IPS DF 19.7 (cell line): Measurements from ENCODE around the gene ST6GALNAC4.

Experiments used
- DNase-seq: peaks from one replicate; pipeline ENCODE4 v3.0.0-alpha.2; 2013; ENCODE audit warnings: low read depth, low spot score

The ST6GALNAC4 gene

DNA sequence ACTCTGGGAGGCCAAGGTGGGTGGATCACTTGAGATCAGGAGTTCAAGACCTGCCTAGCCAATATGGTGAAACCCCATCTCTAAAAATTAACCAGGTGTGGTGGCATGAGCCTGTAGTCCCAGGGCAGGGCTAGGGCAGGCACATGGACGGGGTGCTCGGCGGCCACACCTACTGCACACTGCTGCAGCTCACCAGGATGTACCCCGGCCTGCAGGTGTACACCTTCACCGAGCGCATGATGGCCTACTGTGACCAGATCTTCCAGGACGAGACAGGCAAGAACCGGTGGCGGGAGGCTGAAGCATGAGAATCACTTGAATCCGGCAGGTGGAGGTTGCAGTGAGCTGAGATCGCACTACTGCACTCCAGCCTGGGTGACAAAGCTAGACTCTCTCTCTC lies 3.2 kb downstream of the ST6GALNAC4 start:
- no peak for DNase-seq

DNA sequence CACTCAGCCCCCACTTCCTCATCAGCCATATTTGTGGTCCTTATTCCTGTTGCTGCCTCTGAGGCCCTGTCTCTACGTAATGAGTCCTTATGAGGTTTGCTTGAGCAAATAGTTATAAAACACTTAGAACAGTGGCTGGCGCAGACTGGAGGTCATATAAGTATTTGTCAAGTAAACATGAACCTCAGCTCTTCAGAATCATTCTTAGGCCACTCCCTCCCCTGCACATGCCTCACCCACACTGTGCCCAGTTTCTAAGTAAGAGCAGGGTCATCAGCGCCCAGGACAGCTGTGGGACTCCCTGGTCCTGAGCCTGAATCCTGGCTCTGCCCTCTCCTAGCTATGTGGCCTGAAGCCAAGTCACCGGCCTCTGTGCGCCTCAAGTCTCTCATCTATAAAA lies 4.0 kb downstream of the ST6GALNAC4 start:
- DNase-seq: no peak

DNA sequence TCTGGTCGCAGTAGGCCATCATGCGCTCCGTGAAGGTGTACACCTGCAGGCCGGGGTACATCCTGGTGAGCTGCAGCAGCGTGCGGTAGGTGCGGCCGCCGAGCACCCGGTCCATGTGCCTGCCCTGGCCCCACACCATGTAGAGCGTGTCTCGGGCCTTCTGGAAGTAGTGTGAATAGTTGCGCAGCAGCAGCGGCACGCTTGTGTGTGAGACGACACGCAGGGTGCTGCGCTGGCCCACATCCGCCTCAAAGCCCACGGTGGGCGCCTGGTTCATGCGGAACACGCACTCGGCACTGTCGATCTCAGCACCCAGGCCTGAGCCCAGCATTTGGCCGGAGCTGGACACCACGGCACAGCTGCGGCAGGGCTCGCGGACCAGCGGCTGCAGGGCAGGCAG lies 4.5 kb downstream of the ST6GALNAC4 start:
- DNase-seq: no peak

DNA sequence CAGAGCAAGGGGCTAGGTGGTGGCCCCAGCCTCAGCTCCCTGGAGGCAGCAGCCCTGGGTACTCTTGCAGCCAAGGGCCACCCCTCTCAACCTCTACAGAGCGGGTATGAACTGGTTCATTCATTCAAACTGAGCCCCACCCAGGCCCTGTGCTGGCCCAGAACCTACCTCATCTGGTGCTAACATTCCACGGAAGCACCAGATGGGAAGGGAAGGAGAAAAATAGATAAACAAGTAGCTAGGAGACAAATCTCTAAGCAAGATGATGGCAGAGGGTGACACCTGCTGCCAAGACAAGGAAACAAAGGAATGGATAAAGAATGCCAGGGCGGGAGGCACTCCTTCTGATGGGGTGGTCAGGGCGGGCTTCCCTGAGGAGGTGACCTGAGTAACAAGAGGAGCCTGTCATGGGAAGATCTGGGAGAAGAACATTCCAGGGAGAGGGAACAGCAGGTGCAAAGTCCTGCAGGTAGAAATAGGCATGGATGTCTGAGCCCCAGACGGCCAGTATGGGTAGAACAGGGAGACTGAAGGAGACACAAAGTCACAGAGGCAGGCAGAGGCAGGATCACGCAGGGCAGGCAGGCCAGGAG lies 6.1 kb downstream of the ST6GALNAC4 start:
- DNase-seq: no peak

DNA sequence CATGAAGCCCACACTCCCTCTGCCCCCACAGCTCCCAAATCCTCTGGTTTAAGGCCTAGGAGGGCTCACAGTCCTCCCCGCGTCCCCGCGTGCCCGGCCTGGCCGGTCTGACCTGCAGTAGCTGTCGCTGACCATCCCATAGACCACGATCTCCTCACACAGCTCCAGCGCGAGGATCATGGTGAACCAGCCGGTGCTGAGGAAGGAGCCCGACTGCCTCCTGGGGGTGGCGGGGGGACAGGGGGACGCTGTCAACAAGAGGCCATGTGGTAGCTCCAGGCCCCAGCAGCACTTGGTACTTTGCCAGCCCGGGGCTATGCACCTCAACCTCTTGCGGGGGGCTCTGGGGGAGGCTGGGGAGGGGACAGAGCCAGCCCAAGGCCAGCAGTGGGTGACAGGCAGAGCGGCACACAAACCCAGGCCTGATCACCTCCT lies 7.0 kb downstream of the ST6GALNAC4 start:
- no peak for DNase-seq

DNA sequence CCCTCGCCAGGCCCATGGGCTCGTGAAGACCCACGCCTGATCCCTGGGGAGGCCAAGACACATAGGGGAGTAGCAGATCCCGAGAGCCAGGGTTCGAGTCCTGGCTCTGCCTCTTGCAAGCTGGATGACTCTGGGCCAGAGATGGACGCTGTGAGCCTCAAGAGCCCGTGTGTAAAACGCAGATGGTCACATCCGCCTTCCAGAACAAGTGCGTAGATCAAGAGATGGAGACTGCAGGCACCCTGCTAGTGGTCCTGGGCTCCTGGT lies 8.2 kb downstream of the ST6GALNAC4 start:
- DNase-seq: no peak

DNA sequence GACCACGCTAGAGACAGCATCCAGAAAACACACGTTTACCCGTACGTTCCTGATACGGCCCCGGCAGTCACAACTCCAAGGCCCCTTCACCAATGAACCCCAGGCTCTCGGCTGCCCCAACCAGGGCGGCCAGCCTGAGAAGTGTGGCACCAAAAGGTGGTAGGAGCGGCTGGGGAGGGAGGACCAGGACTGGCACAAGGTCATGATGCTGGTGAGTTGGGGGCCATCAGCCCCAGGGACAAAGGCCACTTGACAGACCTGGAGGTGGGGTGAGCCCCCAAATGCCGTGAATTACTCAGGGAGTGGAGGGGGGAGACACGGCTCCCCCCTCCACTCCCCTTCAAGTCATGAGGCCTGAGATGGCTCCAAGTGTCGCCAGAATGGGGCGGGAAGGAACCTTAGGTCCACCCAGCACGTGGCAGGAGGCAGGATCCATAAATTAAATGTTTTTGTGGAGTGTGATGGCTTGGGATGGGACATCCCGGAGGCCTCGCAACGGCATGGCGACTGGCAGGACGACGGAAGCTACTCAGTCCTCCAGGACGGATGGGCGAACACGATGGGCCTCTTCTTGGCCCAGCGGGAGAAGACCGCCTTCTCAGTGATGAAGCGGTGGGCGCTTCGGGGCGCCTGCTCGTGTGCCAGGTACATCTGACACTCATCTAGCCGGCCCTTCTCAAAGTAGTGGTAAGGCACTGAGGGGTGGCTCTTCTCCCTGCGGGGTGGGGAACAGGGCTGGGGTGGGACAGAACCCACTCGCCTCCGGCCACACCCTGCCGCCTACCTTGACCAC lies 8.8 kb downstream of the ST6GALNAC4 start:
- DNase-seq: no peak

DNA sequence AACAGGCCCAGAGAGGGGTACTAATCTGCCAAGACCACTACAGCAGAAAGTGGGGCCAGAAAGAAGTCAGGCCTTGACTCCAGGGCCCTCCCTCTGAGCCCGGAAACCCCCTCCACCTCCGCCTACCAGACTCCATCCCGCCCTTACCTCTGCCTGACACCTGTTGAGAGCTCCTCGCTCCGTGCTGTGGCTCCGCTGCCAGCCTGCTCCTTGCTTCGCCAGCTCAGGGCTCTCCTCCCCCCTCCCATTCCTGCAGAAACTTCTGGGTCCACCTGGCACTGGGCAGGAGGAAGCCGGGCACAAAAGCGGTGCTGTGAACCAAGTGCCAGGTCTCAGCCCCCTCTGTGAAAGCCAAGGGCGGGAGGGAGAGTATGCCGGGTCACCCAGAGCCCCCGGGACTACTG lies 11.1 kb downstream of the ST6GALNAC4 start:
- DNase-seq: no peak

DNA sequence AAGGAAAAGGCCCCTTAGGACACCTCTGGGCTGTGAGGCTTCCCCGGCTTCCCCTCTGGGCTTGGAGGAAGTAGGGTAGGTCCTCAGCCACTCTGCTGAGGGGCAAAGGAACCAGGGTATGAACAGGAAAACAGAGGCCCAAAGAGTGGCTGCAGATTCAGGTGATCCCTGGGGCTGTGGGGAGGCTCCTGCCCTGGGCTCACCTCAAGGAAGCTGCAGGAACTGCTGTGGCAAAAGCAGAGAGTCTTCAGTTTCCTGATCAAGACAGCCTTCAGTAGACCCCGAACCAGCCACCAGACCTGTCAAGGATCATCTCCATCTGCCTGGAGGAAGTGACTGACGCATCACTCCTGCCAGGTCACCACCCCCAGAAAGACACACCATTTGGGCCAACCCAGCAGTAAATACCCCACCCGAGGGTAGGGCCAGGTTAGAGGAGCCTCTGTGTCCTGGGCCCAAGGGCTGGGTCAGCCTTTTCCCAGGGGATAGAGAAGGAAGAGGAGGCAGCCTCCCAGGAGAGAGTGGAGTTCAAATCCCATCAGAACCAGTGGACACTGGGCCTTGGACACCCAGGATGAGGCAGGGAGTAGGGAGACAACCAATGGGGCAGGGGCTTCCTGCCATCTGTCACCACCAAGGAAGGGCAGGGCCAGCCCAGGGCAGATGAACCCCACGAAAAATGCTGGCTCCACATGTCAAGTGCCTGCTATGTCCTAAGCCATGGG lies 11.7 kb downstream of the ST6GALNAC4 start:
- DNase-seq: no peak

DNA sequence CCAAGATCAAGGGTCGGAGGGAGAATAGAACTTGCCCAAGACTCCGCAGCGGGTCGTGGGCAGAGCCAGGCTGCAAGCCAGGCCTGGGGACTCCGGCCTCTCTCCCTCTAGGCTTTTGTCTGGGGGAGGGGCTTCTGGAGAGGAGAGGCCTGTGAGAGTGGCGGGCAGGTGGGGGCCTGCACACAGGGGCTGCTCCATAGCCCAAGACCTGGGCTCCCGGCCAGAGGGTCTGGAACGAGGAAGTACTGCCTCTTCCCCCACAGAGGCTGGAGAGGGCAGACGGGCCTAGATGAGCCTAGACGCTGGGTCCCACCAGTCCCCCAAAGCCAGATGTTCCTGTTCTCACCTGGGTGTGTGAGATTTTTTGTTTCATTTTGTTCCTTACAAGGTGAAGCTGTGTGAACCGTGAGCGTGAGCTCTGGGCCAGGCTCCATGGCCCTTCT lies 12.3 kb downstream of the ST6GALNAC4 start:
- DNase-seq: no peak

DNA sequence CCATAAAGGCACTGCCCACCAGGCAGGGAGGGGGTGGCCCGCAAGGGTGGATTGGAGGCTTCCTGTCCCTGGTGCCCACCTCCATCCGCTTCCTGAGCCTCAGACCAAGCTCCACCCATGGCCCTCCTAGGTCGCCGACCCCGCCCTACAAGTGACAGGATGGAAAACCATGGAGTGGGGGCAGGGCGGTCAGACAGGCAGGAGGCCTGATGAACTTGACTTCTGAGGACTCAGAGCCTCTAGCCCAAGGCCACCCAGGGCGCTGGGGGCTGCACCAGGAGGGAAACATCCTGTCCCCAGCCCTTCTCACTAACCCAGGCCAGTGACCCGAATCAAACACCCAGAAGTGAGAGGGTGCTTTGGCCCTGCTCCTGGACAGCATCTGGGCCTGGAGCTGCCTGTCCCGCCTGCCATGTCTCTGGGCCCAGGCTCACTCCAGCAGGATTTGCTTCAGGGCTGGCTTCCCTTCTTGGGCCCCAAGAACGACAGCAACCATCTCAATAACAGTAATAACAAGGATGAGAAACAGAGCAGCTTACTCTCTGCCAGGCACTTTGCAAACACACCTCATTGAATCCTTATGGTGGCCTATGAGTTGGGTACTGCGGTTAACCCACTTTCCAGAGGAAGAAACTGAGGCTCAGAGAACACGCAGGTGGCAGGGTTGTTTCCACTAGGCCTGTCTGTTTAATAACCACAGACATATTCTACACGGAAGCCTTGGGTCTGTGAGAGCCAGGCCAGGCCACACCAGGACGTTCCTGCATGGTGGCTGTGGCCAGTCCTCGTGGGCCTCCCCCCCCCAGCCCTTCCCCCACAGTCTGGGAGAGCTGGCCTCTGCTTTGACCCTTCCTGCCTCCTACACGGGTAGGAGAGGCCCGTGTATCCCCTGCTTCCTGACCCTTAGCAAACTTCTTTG lies 13.0 kb downstream of the ST6GALNAC4 start:
- no peak for DNase-seq

DNA sequence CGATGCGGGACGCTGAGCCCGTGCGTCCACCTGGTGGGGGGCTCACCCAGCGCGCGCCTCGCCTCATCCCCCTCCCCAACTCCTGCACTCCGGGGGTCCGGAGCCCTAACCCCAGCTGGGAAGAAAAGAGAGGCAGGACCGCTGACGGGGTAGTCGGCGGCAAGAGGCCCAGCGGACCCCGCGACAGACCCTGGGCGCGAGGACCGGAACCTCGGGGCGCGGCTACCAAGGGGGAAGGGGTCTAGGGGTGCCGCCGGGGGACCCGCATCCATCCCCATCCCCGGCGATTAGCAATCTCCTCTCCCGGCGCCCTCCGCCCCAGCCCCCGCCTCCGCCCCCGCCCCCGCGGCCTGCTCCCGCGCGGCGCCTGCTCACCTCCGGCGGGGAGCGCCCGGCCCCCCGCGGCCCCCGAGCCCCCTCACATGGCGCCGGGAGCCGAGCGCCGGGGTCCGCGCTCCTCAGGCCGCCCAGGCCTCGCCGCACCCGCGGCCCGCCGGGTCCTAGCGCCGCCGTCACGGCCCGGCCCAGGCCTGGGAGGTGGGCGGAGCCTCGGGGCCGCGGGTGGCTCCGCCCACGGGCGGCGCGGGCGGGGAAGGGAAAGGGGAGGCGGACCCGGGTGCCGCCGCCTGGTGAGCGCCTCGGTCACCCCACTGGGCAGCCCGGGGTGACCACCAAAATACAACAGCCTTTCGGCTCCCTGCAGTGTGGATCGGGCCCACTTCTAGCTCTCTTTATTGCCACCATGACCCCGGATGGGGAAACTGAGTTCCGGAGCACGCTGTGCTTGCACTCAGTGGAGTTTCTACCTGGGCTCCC lies 17.5 kb downstream of the ST6GALNAC4 start, which contains the start of gene ST6GALNAC6:
ST6GALNAC6 (minus strand) TSS at position 476 of the 816 bp plus-strand sequence. CDS start 1,622 bp downstream, outside the sequence.
- no peak for DNase-seq

DNA sequence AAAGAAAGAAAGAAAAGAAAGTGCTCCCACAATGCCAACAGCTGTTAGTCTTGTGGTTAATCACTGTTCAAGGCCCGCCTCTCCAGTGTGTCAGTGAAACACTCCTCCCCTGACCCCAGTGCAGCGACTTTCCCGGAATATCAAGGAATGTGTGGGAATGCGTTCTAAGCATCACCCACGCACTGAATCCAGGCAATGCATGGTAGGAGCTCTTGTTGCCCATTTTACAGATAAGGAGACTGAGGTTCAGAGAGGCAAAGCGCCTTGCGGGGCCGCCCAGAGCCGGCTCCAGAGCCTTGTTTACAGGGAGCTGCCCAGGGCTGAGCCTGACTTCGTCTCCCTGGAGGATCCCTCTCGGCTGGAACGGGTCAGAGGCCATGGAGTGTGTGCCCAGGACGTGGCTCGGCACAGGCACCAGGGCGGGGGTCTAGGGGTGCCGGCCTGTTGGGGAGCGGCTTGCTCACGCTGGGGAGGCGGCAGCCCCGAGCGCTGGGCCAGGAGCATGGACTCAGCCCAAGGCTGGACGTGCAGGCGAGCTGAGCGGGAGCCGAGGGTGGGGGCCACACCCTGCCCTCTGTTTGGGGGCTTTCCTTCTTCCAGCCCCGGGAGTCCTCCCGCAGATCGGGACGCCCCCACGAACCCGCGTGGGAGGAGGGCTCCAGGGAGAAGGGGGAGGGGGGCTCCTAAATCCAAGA lies 18.3 kb downstream of the ST6GALNAC4 start:
- no peak for DNase-seq

DNA sequence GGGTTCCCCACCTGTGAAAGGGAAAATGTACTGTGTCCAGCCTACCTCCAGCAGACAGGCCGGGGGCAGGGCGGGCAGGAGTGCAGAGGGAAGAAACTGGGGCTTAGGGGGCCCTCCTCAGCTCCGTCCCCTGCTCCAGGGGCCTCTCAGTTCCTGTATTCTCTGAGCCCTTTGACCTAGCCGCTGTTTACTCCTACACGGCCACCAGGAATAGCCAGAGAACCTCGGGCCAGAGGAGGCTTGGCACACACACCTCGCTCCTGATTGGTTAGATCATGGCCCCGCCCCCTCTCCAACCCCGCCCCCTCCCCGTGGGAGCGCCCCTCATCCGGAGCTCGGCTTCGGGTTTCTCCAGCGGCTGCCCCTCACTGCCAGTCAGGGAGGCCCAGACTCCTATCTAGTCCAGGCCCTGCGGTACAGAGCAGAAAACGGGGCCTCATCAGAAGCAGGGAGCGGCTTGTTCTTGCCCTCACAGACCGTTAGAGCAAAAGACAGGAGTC lies 19.6 kb downstream of the ST6GALNAC4 start:
- peak; percentile 54 for DNase-seq

DNA sequence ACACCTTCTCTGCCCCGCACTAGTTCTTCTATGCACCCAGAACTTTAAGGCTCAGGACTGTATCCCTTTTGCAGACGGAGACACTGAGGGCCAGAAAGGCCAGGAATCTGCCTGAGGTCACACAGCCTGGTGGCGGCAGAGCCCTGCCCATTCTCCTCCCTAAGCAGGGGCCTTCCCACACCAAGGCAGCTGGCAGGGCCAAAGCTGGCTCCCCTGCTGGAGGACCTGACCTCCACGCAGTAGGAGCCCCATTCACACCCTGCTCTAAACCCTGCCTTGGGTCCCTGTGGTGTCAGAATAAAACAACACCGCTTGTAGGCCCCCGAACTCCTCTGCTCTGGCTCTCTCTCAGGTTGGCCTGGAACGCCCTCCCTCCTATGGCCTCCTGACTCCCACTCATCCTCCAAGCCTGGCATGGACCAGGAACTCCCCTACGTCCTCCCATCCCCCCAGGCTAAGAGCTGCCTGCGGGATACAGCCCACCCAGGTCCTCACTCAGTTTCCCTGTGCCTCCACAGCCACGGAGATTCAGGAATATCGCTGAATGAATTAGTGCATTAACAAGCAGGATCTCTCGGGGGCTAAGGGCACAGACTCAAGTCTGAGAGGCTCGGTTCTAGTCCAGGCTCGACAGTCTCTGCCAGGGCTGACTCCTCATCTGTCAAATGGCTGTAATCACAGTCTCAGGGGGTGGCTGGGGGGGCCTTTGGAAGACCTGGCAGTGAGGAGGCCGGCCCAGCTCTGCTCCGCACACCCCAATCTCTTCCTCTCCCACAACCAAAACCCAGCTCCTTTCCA lies 20.2 kb downstream of the ST6GALNAC4 start:
- no peak for DNase-seq

DNA sequence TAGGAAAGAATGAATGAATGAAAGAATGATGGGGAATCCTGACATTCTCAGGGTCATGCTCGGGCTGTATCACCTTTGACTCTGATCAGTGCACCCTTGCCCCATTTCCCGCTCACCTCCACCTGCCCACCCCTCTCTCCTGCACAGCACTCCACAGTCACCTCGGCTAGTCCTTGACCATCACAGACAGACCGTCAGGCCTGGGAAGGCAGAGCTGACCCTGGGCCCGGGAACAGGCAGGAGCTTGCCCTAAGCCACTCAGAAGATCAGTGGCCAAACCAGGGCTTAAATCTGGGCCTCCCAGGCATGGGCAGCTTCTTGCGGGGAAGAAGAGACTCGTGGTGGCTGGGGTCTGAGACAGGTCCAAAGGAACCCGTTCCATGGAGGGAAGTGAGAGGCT lies 21.0 kb downstream of the ST6GALNAC4 start:
- DNase-seq: no peak

DNA sequence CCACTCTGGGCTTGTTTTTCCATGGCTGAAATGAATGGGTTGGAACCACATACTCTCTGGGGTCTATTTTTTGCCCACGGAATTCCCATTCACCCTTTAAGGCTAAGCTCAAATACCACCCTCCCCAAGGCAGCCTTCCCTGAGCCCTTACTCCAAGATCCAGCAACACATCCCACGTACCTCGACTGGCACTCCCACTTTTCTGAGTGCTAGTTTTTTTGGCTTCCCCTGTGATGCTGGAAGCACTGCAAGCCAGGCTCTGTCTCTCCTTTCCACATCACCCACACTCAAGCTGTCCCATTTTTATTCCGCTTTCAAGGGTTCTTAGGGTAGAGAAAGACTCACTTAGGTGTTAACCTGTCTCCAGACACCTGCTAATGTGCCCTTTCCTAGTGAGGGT lies 23.4 kb downstream of the ST6GALNAC4 start:
- no peak for DNase-seq

DNA sequence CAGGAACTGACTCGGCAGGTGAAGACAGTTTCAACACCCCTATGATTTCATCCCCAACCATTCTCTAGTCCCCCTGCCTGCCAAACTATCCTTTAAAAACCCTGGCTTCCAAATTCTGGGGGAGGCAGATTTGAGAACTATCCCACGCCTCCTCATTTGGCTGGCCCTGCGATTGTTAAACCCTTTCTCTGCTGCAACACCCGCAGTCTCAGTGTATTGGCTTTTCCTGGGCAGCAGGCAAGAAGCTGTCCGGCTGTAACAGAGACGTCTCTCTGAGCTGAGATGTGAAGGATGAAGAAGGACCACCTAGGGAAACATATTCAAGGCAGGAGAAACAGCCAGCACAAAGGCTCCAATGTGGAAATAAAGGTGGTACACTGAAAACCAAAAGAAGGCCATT lies 24.0 kb downstream of the ST6GALNAC4 start:
- no peak for DNase-seq

DNA sequence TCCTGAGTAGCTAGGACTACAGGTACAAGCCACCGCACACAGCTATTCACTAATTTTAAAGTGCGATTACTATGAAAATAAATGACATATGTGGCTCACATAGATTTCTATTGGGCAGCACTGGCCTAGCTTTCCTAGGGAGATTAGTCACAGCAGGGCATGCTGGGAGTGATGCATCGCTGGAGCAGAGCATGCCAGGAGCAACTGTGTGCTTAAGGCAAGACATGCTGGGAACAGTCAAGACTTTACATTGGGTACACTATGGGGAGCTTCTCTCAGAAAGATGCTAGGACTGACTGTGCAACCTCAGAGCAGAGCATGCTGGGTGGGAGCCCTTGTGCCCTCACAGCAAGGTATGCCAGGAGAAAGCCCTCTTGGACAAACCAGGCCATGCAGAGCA lies 26.8 kb downstream of the ST6GALNAC4 start:
- no peak for DNase-seq
